ENCODE data around the gene PDCD5. TPM values are rescaled to one million over a fixed set of nuclear protein-coding genes. Genes with fewer than 3 reads are reported as not detected.
"Not testable (repeated sequence)": the region's sequence is repeated elsewhere in the genome, so short reads cannot be mapped to it uniquely, and the experiment has no call there.

Gene PDCD5
- total RNA-seq, result 159 and 165 TPM in 2 replicates
- long read RNA-seq, transcript PDCD5-207 (6 exons, 699 nt), result major isoform, 17 of 31 reads
- long read RNA-seq, partial matches to known transcripts, result 5 of 31 reads
- long read RNA-seq, other reads (novel, unspliced or antisense), result 3 of 31 reads

DNA sequence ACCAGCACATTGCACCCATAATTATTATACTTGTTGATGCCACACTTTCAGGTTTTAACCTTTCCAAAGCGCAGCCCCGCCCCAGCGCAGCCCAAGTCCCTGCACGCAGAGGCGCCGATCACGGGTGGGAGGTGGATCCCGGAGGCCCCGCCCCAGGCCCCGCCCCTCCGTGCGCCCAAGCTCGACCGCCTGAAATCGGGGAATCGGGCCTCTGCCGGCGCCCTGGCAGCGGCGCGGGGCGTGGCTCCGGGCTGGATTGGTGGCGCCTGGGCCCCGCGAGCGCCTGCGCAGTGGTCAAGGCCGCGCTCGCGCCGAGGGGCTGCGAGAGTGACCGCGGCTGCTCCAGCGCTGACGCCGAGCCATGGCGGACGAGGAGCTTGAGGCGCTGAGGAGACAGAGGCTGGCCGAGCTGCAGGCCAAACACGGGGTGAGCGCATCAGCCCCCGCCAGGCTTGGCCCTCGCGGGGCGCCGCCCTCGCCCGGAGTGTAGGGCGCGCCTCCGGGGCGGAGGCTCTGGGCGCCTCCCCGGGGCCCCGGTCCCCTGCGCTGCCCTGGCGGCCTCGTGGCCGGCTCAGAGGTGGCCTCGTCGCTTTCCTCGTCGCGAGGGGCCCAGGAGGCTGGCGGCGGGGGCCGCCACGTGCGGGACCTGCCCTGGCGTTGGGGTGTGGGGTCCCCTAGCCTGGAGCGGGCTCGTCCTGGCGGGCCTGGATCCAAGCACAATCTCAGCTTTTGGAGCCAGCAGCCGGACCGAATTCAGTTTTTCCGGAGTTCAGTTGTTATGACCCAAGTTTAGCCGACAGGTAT is at the start of gene PDCD5:
Gene PDCD5, plus strand, starts transcription at position 290 of the 804 bp plus-strand sequence. Its CDS starts 72 bp downstream, at position 362.
- no peaks in the 10 kb centered on the region for H3K9me3 Mint-ChIP-seq
- no peak for TF ChIP-seq CTCF (conservative IDR thresholded peaks at IDR 0.05)
- H3K4me3 Mint-ChIP-seq, result peak within 1 kb of the TSS; percentile 96
- H3K27ac Mint-ChIP-seq (ENCODE audit: unreplicated experiment), result peak within 1 kb of the TSS; percentile 67
- H3K27me3 Mint-ChIP-seq (ENCODE audit: low read depth), result peaks cover 16% of the 10 kb centered on the region
- peaks cover 6% of the 10 kb centered on the region for H3K36me3 Mint-ChIP-seq (ENCODE audit: low read depth)
- H3K4me1 Mint-ChIP-seq, result peaks cover 22% of the 10 kb centered on the region
- DNase-seq (ENCODE audit: low read depth, low spot score), result peak; percentile 86

DNA sequence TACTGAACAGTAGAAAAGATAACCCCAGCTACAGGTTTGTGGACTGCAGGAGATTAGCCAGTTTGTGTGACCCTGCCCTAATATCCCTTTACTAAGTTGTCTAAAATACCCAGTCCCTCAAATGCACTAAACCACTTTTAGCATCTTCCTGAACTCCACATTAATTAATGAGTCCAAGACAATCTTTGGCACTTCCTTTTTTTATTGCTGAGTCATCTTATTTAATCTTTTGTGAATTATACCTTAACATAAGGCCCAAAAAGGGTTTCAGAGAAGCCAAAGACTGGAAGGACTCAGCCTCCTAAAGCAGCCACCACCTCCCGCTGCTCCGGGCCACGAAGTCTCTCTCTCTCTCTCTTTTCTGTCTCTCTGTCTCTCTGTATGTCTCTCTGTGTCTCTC is 48.8 kb upstream of the PDCD5 start:
- Mint-ChIP-seq H3K36me3 (ENCODE audit: low read depth) (peaks cover 5% of the 10 kb centered on the region), H3K9me3 (peaks cover 19% of the 10 kb centered on the region), H3K27me3 (ENCODE audit: low read depth) (peaks cover 8% of the 10 kb centered on the region), H3K4me1 (peaks cover 4% of the 10 kb centered on the region), H3K4me3 (no peak overlapping the region), H3K27ac (ENCODE audit: unreplicated experiment) (no peak overlapping the region)
- no peak for TF ChIP-seq CTCF (conservative IDR thresholded peaks at IDR 0.05)
- DNase-seq (ENCODE audit: low read depth, low spot score), result no peak

GRCh38 chr19:32537580-32537979 is 43.4 kb upstream of the PDCD5 start:
- Mint-ChIP-seq H3K36me3 (ENCODE audit: low read depth) (peaks cover 2% of the 10 kb centered on the region), H3K4me3 (no peak overlapping the region), H3K4me1 (peaks cover 14% of the 10 kb centered on the region), H3K9me3 (peaks cover 13% of the 10 kb centered on the region), H3K27me3 (ENCODE audit: low read depth) (peaks cover 9% of the 10 kb centered on the region), H3K27ac (ENCODE audit: unreplicated experiment) (peak overlapping the region; percentile 37)
- DNase-seq (ENCODE audit: low read depth, low spot score), result no peak
- TF ChIP-seq CTCF (conservative IDR thresholded peaks at IDR 0.05), result no peak

DNA sequence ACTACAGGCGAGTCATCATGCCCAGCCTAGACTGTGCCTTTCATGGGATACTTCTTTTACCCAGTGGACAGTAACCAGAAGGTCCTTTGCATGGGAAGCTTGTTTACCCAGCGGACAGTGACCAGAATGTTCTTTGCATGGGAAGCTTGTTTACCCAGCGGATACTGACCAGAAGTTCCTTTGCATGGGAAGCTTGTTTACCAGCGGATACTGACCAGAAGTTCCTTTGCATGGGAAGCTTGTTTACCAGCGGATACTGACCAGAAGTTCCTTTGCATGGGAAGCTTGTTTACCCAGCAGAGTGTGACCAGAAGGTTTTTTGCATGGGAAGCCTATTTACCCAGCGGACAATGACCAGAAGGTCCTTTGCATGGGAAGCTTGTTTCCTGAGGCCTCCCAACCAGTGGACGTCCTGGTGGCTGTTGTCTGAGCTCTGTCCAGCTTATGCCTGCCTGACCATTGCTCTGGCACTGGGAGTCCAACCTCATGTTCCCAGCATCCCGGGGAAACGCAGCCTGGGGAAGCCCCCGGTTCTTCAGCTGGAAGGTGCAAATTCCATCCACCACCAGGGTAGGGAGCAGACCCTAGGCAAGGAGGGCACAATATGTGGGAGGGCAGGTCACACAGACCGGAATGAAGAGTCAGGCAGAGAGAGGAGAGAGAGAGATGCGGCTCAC is 41.6 kb upstream of the PDCD5 start:
- peaks cover 4% of the 10 kb centered on the region for H3K9me3 Mint-ChIP-seq
- DNase-seq (ENCODE audit: low read depth, low spot score), result no peak
- H3K27me3 Mint-ChIP-seq (ENCODE audit: low read depth), result peaks cover 5% of the 10 kb centered on the region
- no peak for TF ChIP-seq CTCF (conservative IDR thresholded peaks at IDR 0.05)
- no peak overlapping the region for H3K4me3 Mint-ChIP-seq
- no peak overlapping the region for H3K27ac Mint-ChIP-seq (ENCODE audit: unreplicated experiment)
- no peaks in the 10 kb centered on the region for H3K36me3 Mint-ChIP-seq (ENCODE audit: low read depth)
- H3K4me1 Mint-ChIP-seq, result peaks cover 14% of the 10 kb centered on the region

GRCh38 chr19:32540621-32541020 is 40.4 kb upstream of the PDCD5 start:
- H3K36me3 Mint-ChIP-seq (ENCODE audit: low read depth), result no peaks in the 10 kb centered on the region

DNA sequence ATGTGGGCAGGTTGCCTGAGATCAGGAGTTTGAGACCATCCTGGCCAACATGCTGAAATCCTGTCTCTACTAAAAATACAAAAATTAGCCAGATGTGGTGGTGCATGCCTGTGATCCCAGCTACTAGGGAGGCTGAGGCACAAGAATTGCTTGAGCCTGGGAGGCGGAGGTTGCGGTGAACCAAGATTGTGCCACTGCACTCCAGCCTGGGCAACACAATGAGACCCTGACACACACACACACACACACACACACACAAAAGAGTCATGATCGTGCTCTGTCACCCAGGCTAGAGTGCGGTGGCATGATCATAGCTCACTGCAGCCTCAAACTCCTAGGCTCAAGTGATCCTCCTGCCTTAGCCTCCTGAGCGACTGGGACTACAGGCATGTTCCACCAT is 39.6 kb upstream of the PDCD5 start:
- not testable (repeated sequence) for H3K27ac Mint-ChIP-seq (ENCODE audit: unreplicated experiment); H3K9me3 Mint-ChIP-seq; H3K36me3 Mint-ChIP-seq (ENCODE audit: low read depth); H3K27me3 Mint-ChIP-seq (ENCODE audit: low read depth); H3K4me3 Mint-ChIP-seq; DNase-seq (ENCODE audit: low read depth, low spot score)
- H3K4me1 Mint-ChIP-seq, result peaks cover 14% of the 10 kb centered on the region

More at GRCh38 chr19:32540621-32541020, 40.4 kb upstream of the PDCD5 start:
- peaks cover 14% of the 10 kb centered on the region for H3K4me1 Mint-ChIP-seq
- no peak overlapping the region for H3K4me3 Mint-ChIP-seq
- H3K27ac Mint-ChIP-seq (ENCODE audit: unreplicated experiment), result no peak overlapping the region
- no peak for DNase-seq (ENCODE audit: low read depth, low spot score)
- H3K9me3 Mint-ChIP-seq, result no peaks in the 10 kb centered on the region
- no peak for TF ChIP-seq CTCF (conservative IDR thresholded peaks at IDR 0.05)
- peaks cover 5% of the 10 kb centered on the region for H3K27me3 Mint-ChIP-seq (ENCODE audit: low read depth)
